Liver (tissue), 9 donors: ENCODE measurements around the gene STRA8. TPM values are rescaled to one million over a fixed set of nuclear protein-coding genes. Genes with fewer than 3 reads are reported as not detected.

ENCODE experiments used
- DNase-seq: peaks from one replicate; pipeline ENCODE4 v3.0.0-alpha.2; 2017; ENCODE audit warnings: low spot score
- H3K27ac ChIP-seq, 2 donors: one replicate each; pipeline ENCODE4 v1.7.0; 2013; ENCODE audit warnings: inconsistent platforms in 2 of 2, low read length in 2 of 2, control low read depth in 1 of 2, low read depth in 1 of 2, mild to moderate bottlenecking in 1 of 2
- H3K27me3 ChIP-seq, 4 donors: one replicate each; pipeline versions ENCODE4 v1.6.1 to v1.7.0; 2013; ENCODE audit warnings: low read length in 3 of 4, inconsistent platforms in 1 of 4, mild to moderate bottlenecking in 1 of 4, moderate library complexity in 1 of 4; ENCODE audit not compliant: control insufficient read depth in 4 of 4, insufficient read depth in 4 of 4
- H3K36me3 ChIP-seq, 4 donors: one replicate each; pipeline versions ENCODE4 v1.6.1 to v1.7.0; 2013; ENCODE audit warnings: low read length in 3 of 4, mild to moderate bottlenecking in 3 of 4, low read depth in 1 of 4, moderate library complexity in 1 of 4; ENCODE audit not compliant: control insufficient read depth in 4 of 4, insufficient read depth in 3 of 4
- H3K4me1 ChIP-seq, 4 donors: one replicate each; pipeline versions ENCODE4 v1.6.1 to v1.7.0; 2013; ENCODE audit warnings: low read length in 3 of 4, mild to moderate bottlenecking in 3 of 4, moderate library complexity in 1 of 4; ENCODE audit not compliant: control insufficient read depth in 4 of 4, insufficient read depth in 4 of 4
- H3K4me3 ChIP-seq, 3 donors: one replicate each; pipeline versions ENCODE4 v1.6.1 to v1.7.0; 2013; ENCODE audit warnings: low read length in 3 of 3, control low read depth in 1 of 3, low read depth in 1 of 3, mild to moderate bottlenecking in 1 of 3
- H3K9ac ChIP-seq, 2 donors: one replicate each; pipeline ENCODE4 v1.7.0; 2013; ENCODE audit warnings: low read length in 2 of 2, mild to moderate bottlenecking in 2 of 2, moderate library complexity in 2 of 2, control low read depth in 1 of 2, low read depth in 1 of 2
- H3K9me3 ChIP-seq, 4 donors: one replicate each; pipeline versions ENCODE4 v1.6.1 to v1.7.0; 2013; ENCODE audit warnings: low read length in 3 of 4; ENCODE audit not compliant: control insufficient read depth in 4 of 4
- ATF3 ChIP-seq: IDR thresholded peaks from 2 replicates; pipeline ENCODE4 v1.6.1; 2016; ENCODE audit warnings: antibody characterized with exemption
- FOXA1 ChIP-seq: IDR thresholded peaks from 2 replicates; pipeline ENCODE4 v1.6.1; 2016; ENCODE audit warnings: antibody characterized with exemption
- FOXA2 ChIP-seq: IDR thresholded peaks from 2 replicates; pipeline ENCODE4 v1.6.1; 2016; ENCODE audit warnings: antibody characterized with exemption
- GABPA ChIP-seq, 2 donors: IDR thresholded peaks in 1 of 2; conservative IDR thresholded peaks in 1 of 2; 2 replicates each; pipeline ENCODE4 v1.6.1; 2016; ENCODE audit warnings: antibody characterized with exemption in 2 of 2, mild to moderate bottlenecking in 1 of 2, moderate library complexity in 1 of 2
- HNF4G ChIP-seq: IDR thresholded peaks from 2 replicates; pipeline ENCODE4 v1.6.1; 2016; ENCODE audit warnings: antibody characterized with exemption
- JUND ChIP-seq, 2 donors: IDR thresholded peaks; 2 replicates each; pipeline ENCODE4 v1.6.1; 2016; ENCODE audit warnings: antibody characterized with exemption in 2 of 2
- NR2F2 ChIP-seq: IDR thresholded peaks from 2 replicates; pipeline ENCODE4 v1.6.1; 2016; ENCODE audit warnings: antibody characterized with exemption
- RAD21 ChIP-seq, 2 donors: IDR thresholded peaks; 2 replicates each; pipeline ENCODE4 v1.6.1; 2016; ENCODE audit warnings: antibody characterized with exemption in 2 of 2, mild to moderate bottlenecking in 2 of 2
- RXRA ChIP-seq, 2 donors: IDR thresholded peaks; 2 replicates each; pipeline ENCODE4 v1.6.1; 2017 to 2018; ENCODE audit warnings: antibody characterized with exemption in 2 of 2, mild to moderate bottlenecking in 1 of 2
- SP1 ChIP-seq: IDR thresholded peaks from 2 replicates; pipeline ENCODE4 v1.6.1; 2018; ENCODE audit warnings: antibody characterized with exemption, mild to moderate bottlenecking
- TAF1 ChIP-seq: conservative IDR thresholded peaks from 2 replicates; pipeline ENCODE4 v1.6.1; 2016; ENCODE audit warnings: antibody characterized with exemption, mild to moderate bottlenecking
- ZBTB33 ChIP-seq: IDR thresholded peaks from 2 replicates; pipeline ENCODE4 v1.6.1; 2016; ENCODE audit warnings: antibody characterized with exemption
- whole genome bisulfite sequencing: extraction: QIAGEN DNeasy Blood & Tissue Kit; methylation state at CpG from one replicate; pipeline ENCODE4 v1.1.7; 2013; 5-methylcytosine and 5-hydroxymethylcytosine counted together
- polyA plus RNA-seq, 2 donors: library from polyadenylated mRNA; stranded (reverse) in 1 of 2; unstranded in 1 of 2; fragments of 200-250 nt in 1 of 2; fragments of >200 nt in 1 of 2; fragmentation: Nextera tagmentation in 1 of 2; extraction: Ambion mirVana in 1 of 2; gene quantifications; one replicate each; pipeline versions ENCODE4 v1.2.1 to v1.2.3, GENCODE V29; 2013 to 2015
- total RNA-seq, 2 donors: library from RNA; depleted of rRNA; stranded (reverse); fragments of >200 nt; gene quantifications; one replicate each; pipeline ENCODE4 v1.2.3, GENCODE V29; 2014
- TF ChIP-seq, protein P1 (sequence below): fragments of 150-350 bp; IDR thresholded peaks from 2 replicates; pipeline ENCODE4 v1.5.1; 2017; ENCODE audit warnings: improper control_type of control experiment, low read depth, low read length; ENCODE audit not compliant: missing input control
- TF ChIP-seq, protein P2 (sequence below): IDR thresholded peaks from 2 replicates; pipeline ENCODE4 v1.6.1; 2016; ENCODE audit warnings: antibody characterized with exemption, mild to moderate bottlenecking
- donor health status: healthy.
- donor health status: healthy.
- donor health status: healthy.
- donor health status: healthy.
- donor health status: healthy.

The STRA8 gene
- total and polyA plus RNA-seq, 4 donors = 0.14 TPM; not detected in 3

GRCh38 chr7:135270577-135271254, 37.1 kb downstream of the STRA8 start:
- Histone ChIP-seq H3K9me3 (peaks cover 0 to 2% (median under 1%) of the 10 kb centered on the region in 4 donors), H3K27me3 (no peaks in the 10 kb centered on the region), H3K4me1 (no peaks in the 10 kb centered on the region), H3K9ac (no peak overlapping the region), H3K4me3 (no peak overlapping the region), H3K36me3 (no peaks in the 10 kb centered on the region), H3K27ac (no peak overlapping the region)
- TF ChIP-seq RAD21 (IDR thresholded peaks at IDR 0.05) = no peak
- DNase-seq = no peak
- 84% methylated on average over 23 of the region's 23 CpGs for WGBS

DNA sequence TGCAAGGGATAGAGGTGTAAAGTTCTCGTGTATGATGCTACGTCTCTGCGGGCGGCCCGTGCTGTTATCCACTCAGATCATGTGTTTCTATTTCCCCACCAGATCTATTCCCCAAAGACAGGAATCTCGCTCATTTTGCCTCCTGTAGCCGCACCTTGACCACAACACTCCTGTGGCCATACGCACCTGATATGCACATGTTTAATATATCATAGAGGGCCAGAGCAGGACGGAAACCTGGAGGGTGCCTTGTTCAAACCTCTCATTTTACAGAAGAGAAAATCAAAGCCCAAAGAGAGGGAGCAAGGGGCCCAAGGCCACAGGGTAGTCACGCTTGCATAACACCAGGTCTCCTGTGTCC, 37.6 kb downstream of the STRA8 start:
- 96% methylated on average over 10 of the region's 10 CpGs for WGBS
- TF ChIP-seq HNF4G = no peak
- TF ChIP-seq GABPA (IDR thresholded peaks at IDR 0.05 in 1 of 2, conservative IDR thresholded peaks at IDR 0.05 in 1 of 2) = no peak
- TF ChIP-seq, protein P1, sequence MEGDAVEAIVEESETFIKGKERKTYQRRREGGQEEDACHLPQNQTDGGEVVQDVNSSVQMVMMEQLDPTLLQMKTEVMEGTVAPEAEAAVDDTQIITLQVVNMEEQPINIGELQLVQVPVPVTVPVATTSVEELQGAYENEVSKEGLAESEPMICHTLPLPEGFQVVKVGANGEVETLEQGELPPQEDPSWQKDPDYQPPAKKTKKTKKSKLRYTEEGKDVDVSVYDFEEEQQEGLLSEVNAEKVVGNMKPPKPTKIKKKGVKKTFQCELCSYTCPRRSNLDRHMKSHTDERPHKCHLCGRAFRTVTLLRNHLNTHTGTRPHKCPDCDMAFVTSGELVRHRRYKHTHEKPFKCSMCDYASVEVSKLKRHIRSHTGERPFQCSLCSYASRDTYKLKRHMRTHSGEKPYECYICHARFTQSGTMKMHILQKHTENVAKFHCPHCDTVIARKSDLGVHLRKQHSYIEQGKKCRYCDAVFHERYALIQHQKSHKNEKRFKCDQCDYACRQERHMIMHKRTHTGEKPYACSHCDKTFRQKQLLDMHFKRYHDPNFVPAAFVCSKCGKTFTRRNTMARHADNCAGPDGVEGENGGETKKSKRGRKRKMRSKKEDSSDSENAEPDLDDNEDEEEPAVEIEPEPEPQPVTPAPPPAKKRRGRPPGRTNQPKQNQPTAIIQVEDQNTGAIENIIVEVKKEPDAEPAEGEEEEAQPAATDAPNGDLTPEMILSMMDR = no peak
- TF ChIP-seq SP1 = no peak
- no peak for TF ChIP-seq ZBTB33
- TF ChIP-seq ATF3 = no peak
- no peak for TF ChIP-seq RXRA (IDR thresholded peaks at IDR 0.05)
- no peak overlapping the region for H3K27ac ChIP-seq
- DNase-seq = no peak
- H3K9ac ChIP-seq = no peak overlapping the region
- peaks cover 0 to 2% (median 0%) of the 10 kb centered on the region in 4 donors for H3K9me3 ChIP-seq
- H3K4me3 ChIP-seq = no peak overlapping the region
- no peaks in the 10 kb centered on the region for H3K4me1 ChIP-seq
- H3K27me3 ChIP-seq = no peaks in the 10 kb centered on the region
- no peaks in the 10 kb centered on the region for H3K36me3 ChIP-seq

GRCh38 chr7:135272303-135272702, 38.7 kb downstream of the STRA8 start:
- no peak for DNase-seq
- no peaks in the 10 kb centered on the region for H3K36me3 ChIP-seq
- 88% methylated on average over 3 of the region's 3 CpGs for WGBS

More at GRCh38 chr7:135272303-135272702, 38.7 kb downstream of the STRA8 start:
- H3K27ac ChIP-seq = no peak overlapping the region
- no peaks in the 10 kb centered on the region for H3K27me3 ChIP-seq
- H3K9me3 ChIP-seq = no peaks in the 10 kb centered on the region
- TF ChIP-seq FOXA1 = no peak
- no peak for TF ChIP-seq ATF3
- TF ChIP-seq FOXA2 = no peak
- TF ChIP-seq JUND (IDR thresholded peaks at IDR 0.05) = no peak
- no peak for TF ChIP-seq RXRA (IDR thresholded peaks at IDR 0.05)
- no peak for TF ChIP-seq SP1
- no peak for TF ChIP-seq NR2F2
- TF ChIP-seq RAD21 (IDR thresholded peaks at IDR 0.05) = no peak
- no peak for TF ChIP-seq TAF1
- TF ChIP-seq, protein P2, sequence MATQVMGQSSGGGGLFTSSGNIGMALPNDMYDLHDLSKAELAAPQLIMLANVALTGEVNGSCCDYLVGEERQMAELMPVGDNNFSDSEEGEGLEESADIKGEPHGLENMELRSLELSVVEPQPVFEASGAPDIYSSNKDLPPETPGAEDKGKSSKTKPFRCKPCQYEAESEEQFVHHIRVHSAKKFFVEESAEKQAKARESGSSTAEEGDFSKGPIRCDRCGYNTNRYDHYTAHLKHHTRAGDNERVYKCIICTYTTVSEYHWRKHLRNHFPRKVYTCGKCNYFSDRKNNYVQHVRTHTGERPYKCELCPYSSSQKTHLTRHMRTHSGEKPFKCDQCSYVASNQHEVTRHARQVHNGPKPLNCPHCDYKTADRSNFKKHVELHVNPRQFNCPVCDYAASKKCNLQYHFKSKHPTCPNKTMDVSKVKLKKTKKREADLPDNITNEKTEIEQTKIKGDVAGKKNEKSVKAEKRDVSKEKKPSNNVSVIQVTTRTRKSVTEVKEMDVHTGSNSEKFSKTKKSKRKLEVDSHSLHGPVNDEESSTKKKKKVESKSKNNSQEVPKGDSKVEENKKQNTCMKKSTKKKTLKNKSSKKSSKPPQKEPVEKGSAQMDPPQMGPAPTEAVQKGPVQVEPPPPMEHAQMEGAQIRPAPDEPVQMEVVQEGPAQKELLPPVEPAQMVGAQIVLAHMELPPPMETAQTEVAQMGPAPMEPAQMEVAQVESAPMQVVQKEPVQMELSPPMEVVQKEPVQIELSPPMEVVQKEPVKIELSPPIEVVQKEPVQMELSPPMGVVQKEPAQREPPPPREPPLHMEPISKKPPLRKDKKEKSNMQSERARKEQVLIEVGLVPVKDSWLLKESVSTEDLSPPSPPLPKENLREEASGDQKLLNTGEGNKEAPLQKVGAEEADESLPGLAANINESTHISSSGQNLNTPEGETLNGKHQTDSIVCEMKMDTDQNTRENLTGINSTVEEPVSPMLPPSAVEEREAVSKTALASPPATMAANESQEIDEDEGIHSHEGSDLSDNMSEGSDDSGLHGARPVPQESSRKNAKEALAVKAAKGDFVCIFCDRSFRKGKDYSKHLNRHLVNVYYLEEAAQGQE = no peak
- no peak overlapping the region for H3K9ac ChIP-seq
- no peaks in the 10 kb centered on the region for H3K4me1 ChIP-seq
- H3K4me3 ChIP-seq = no peak overlapping the region
